NCI-H2081 treated with DMSO at 0.1 percent for 48 hours (cell line): ENCODE measurements around the gene EEF1A1.
"Not testable (repeated sequence)": the region's sequence is repeated elsewhere in the genome, so short reads cannot be mapped to it uniquely, and the experiment has no call there.

Experiments
- DNase-seq: peaks from one replicate; lab custom pipeline; 2025; lab: John Stamatoyannopoulos, UW

The EEF1A1 gene

DNA sequence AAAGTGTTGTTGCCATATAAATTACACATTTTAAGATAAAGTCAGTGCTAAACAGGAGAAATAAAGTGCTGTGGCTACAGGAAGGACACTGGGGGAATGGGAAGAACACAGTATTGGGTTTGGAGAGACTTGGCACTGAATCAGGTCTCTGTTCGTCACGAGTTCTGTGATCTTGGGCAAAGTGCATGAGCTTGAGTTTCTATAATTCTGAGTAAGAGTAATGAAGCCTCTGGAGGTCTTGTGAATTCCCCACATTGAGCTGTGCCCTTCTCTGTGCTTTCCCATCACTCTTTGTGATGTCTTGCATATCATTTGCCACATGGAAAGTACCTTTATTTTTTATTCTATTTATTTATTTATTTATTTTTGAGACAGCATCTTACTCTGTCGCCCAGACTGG is 16.8 kb upstream of the EEF1A1 start:
- no peak for DNase-seq

GRCh38 chr6:73534628-73535027 is 13.8 kb upstream of the EEF1A1 start:
- no peak for DNase-seq

- no peak for DNase-seq
Observed at GRCh38 chr6:73532293-73532692, 11.5 kb upstream of the EEF1A1 start.

GRCh38 chr6:73528897-73529296 is 8.1 kb upstream of the EEF1A1 start:
- no peak for DNase-seq

DNA sequence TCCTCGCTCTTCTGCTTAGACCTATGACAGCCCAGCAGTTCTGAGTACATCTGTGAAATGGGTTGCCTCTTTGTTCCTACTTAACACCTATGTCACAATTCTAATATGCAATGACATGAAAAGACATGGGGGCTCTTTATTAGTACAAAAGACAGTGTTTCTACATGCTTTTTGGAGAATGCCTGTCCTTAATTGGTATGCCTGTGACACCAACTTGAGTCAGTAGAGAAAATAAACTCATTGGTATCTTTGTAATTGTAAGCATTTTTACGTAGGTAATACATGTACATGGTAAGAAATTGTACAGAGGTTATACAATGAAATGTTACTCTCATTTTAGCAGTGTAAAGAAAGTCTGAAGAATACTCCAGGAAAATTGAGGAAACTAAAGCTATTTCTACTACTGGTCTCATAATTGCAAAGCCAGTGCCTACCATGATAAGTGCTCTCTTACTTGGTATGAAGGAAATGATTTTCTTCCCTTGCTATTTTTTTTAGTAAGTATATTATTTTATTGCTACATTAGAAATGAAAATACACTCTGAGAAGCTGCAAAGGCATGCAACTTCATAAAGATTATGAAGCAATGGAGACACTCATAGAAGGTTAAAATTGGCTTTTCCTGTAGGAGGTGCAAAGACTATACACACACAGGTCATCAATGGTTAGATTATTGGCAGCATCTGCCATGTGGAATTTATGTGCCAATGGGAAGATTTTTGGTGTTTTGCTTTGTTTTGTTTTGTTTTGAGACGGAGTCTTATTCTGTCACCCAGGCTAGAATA is 4.9 kb upstream of the EEF1A1 start:
- no peak for DNase-seq

GRCh38 chr6:73523434-73524123 is 2.7 kb upstream of the EEF1A1 start:
- DNase-seq = no peak

GRCh38 chr6:73521351-73521985 is 636 bp upstream of the EEF1A1 start:
- DNase-seq = no peak

DNA sequence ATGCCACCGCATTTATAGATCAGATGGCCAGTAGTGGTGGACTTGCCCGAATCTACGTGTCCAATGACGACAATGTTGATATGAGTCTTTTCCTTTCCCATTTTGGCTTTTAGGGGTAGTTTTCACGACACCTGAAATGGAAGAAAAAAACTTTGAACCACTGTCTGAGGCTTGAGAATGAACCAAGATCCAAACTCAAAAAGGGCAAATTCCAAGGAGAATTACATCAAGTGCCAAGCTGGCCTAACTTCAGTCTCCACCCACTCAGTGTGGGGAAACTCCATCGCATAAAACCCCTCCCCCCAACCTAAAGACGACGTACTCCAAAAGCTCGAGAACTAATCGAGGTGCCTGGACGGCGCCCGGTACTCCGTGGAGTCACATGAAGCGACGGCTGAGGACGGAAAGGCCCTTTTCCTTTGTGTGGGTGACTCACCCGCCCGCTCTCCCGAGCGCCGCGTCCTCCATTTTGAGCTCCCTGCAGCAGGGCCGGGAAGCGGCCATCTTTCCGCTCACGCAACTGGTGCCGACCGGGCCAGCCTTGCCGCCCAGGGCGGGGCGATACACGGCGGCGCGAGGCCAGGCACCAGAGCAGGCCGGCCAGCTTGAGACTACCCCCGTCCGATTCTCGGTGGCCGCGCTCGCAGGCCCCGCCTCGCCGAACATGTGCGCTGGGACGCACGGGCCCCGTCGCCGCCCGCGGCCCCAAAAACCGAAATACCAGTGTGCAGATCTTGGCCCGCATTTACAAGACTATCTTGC is 725 bp downstream of the EEF1A1 start:
- no peak for DNase-seq

DNA sequence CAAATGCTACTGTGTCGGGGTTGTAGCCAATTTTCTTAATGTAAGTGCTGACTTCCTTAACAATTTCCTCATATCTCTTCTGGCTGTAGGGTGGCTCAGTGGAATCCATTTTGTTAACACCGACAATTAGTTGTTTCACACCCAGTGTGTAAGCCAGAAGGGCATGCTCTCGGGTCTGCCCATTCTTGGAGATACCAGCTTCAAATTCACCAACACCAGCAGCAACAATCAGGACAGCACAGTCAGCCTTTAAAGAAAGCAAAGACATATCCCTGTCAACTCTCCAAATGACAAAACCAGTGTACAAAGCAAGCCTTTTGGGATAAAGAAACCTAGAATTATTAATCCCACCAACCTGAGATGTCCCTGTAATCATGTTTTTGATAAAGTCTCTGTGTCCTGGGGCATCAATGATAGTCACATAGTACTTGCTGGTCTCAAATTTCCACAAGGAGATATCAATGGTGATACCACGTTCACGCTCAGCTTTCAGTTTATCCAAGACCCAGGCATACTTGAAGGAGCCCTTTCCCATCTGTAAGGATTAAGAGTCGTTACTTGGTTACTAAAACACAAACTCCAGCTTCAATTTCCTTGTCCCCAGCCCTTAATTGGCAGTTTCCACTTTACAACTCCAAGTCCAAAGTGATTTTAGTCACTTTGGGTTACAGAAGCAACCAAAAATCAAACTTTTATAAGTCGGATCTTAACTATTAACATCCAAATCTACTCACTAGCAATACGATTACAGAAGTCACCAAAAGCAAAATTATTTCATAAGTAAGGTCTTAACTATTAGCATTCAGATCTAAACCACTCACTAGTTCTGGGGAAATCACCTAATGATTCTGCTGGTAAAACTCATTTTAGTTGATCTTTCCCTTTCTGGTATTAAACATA is 1.6 kb downstream of the EEF1A1 start:
- not testable (repeated sequence) for DNase-seq

DNA sequence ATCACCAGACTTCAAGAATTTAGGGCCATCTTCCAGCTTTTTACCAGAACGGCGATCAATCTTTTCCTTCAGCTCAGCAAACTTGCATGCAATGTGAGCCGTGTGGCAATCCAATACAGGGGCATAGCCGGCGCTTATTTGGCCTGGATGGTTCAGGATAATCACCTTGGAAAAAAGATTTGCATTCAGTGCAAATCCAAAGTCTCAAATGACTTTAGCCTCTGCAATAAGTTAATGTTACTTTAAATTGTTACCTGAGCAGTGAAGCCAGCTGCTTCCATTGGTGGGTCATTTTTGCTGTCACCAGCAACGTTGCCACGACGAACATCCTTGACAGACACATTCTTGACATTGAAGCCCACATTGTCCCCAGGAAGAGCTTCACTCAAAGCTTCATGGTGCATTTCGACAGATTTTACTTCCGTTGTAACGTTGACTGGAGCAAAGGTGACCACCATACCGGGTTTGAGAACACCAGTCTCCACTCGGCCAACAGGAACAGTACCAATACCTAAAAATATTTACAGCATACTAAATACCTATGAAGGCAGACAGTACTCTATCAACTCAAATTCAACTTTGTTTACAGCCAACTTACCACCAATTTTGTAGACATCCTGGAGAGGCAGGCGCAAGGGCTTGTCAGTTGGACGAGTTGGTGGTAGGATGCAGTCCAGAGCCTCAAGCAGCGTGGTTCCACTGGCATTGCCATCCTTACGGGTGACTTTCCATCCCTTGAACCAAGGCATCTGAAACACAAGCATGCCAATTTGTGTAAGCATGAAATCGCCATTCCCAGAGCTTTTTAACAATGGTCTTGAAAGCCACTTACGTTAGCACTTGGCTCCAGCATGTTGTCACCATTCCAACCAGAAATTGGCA is 2.5 kb downstream of the EEF1A1 start:
- not testable (repeated sequence) for DNase-seq

GRCh38 chr6:73516514-73517489 is 4.0 kb downstream of the EEF1A1 start:
- DNase-seq = no peak

- no peak for DNase-seq
Observed at GRCh38 chr6:73515204-73515655, 5.6 kb downstream of the EEF1A1 start.

GRCh38 chr6:73514746-73515110 is 6.1 kb downstream of the EEF1A1 start:
- no peak for DNase-seq

DNA sequence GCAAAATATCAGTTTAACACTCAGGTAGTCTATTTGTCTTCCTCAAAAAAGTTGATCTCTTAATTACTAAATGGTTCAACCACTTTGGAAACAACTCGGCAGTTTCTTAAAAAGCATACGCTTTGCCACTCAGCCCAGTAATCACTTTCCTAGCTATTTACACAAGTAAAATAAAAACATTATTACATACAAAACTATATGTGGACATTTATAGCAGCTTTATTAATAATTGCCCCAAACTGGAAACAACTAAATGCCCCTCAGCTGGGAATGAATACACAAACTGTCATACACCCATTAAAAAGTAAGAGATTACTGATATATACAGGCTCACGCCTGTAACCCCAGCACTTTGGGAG is 7.4 kb downstream of the EEF1A1 start:
- no peak for DNase-seq

GRCh38 chr6:73511796-73512195 is 9.0 kb downstream of the EEF1A1 start:
- DNase-seq = no peak

DNA sequence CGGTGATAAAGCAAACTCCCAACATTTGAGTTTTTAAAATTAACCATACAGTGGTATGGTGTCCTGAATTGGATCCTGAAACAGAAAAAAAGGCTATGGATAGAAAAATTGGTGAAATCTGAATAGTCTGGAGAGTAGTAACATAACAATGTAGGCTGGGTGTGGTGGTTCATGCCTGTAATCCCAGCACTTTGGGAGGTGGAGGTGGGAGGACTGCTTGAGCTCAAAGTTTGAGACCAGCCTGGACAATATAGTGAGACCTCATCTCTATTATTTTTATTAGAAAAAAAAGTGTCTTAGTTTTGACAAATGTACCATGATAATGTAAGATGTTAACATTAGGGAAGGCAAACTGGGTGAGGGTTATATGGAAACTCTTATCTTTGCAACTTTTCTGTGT is 11.0 kb downstream of the EEF1A1 start:
- no peak for DNase-seq

- no peak for DNase-seq
Observed at GRCh38 chr6:73508776-73509175, 12.1 kb downstream of the EEF1A1 start.

DNA sequence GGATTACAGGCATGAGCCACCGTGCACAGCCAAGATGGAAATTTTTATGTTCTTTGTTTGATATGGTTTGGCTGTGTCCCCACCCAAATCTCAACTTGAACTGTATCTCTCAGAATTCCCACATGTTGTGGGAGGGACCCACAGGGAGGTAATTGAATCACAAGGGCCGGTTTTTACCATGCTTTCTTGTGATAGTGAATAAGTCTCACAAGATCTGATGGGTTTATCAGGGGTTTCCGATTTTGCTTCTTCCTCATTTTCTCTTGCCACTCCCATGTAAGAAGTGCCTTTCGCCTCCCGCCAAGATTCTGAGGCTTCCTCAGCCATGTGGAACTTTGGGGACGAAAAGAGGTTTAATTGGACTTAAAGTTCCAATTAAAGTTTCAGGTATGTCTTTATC is 14.6 kb downstream of the EEF1A1 start:
- no peak for DNase-seq

- DNase-seq = not testable (repeated sequence)
Observed at GRCh38 chr6:73505705-73506104, 15.1 kb downstream of the EEF1A1 start.
